K562 (cell line): ENCODE data around the gene ALG12.

Experiments used
- CTCF ChIP-seq, 3 experiments: IDR thresholded peaks in 2 of 3; conservative IDR thresholded peaks in 1 of 3; 2 replicates each; pipeline ENCODE4 v1.5.1; 2011 to 2012; ENCODE audit warnings: low read length in 3 of 3, mild to moderate bottlenecking in 3 of 3, control low read depth in 2 of 3, improper control_type of control experiment in 1 of 3, inconsistent platforms in 1 of 3, low read depth in 1 of 3, mixed read lengths in 1 of 3, moderate library complexity in 1 of 3; ENCODE audit not compliant: insufficient read depth in 2 of 3
- FOXM1 ChIP-seq, 2 experiments: fragments of 450-650 bp in 1 of 2; sonication (generic) in 1 of 2; formaldehyde crosslinking in 1 of 2; IDR thresholded peaks; 2 replicates each; pipeline versions ENCODE4 v1.6.1 to v1.9.0; 2017 to 2022; ENCODE audit warnings: low read depth in 2 of 2, mild to moderate bottlenecking in 2 of 2, missing genetic modification reagents in 1 of 2, moderate library complexity in 1 of 2
- POLR2A ChIP-seq: fragments of 450-650 bp; conservative IDR thresholded peaks from 2 replicates; pipeline ENCODE4 v1.6.1; 2016
- POLR2AphosphoS5 ChIP-seq: IDR thresholded peaks from 2 replicates; pipeline ENCODE4 v1.6.1; 2011; ENCODE audit warnings: mild to moderate bottlenecking, low read depth, low read length, moderate library complexity; ENCODE audit not compliant: control insufficient read depth, insufficient read depth
- RFX5 ChIP-seq: IDR thresholded peaks from 2 replicates; pipeline ENCODE4 v1.6.1; 2011; ENCODE audit warnings: low read depth, mild to moderate bottlenecking, improper control_type of control experiment, low read length
- RNF219 ChIP-seq: fragments of 250-450 bp; sonication (Bioruptor Pico); IDR thresholded peaks from 2 replicates; pipeline ENCODE4 v1.5.0; 2022; ENCODE audit warnings: mild to moderate bottlenecking
- TAF1 ChIP-seq: IDR thresholded peaks from 2 replicates; pipeline ENCODE4 v1.6.1; 2011; ENCODE audit warnings: mild to moderate bottlenecking, low read length, moderate library complexity; ENCODE audit not compliant: insufficient read depth, control insufficient read depth, severe bottlenecking; ENCODE audit errors: extremely low read depth
- THAP7 ChIP-seq: fragments of 250-450 bp; sonication (Bioruptor Pico); IDR thresholded peaks from 2 replicates; pipeline ENCODE4 v1.5.0; 2021
- ZNF239 ChIP-seq: fragments of 250-450 bp; sonication (Bioruptor Pico); IDR thresholded peaks from 2 replicates; pipeline ENCODE4 v1.4.0; 2020; ENCODE audit warnings: mild to moderate bottlenecking

- TF ChIP-seq CTCF (IDR thresholded peaks at IDR 0.05 in 2 of 3, conservative IDR thresholded peaks at IDR 0.05 in 1 of 3; ENCODE audit: insufficient read depth in 2 of 3, low read depth in 1 of 3, low read length in 3 of 3): no peak
- no peak for TF ChIP-seq RFX5
- TF ChIP-seq TAF1: no peak
- TF ChIP-seq POLR2A: no peak
- no peak for TF ChIP-seq THAP7 (CRISPR knock-in tag)
- no peak for TF ChIP-seq POLR2AphosphoS5
- TF ChIP-seq FOXM1 (IDR thresholded peaks at IDR 0.05; ENCODE audit: low read depth): no peak
- TF ChIP-seq FOXM1 (CRISPR knock-in tag; IDR thresholded peaks at IDR 0.05; ENCODE audit: low read depth): no peak
- no peak for TF ChIP-seq ZNF239
- TF ChIP-seq RNF219: no peak
Measured at GRCh38 chr22:49954354-49954753, 36.1 kb upstream of the ALG12 start.
